ENCODE data around the gene IVL.

GRCh38 chr1:152941037-152941711 is 32.8 kb downstream of the IVL start:
- TF ChIP-seq POLR2A (IDR thresholded peaks at IDR 0.05) (no peak), CTCF (IDR thresholded peaks at IDR 0.05) (peak in 1 of 6 experiments; percentile 25)
